RCC 7860 (cell line): Measurements from ENCODE around the gene ARAP3.

Experiments
- DNase-seq: peaks from one replicate; pipeline ENCODE4 v3.0.0-alpha.2; 2015; ENCODE audit warnings: low spot score
- FAIRE-seq: peaks from 2 replicates; lab custom pipeline; 2012; peaks lifted over from hg19 to GRCh38; lab: Jason Lieb, UNC

ARAP3 gene

DNA sequence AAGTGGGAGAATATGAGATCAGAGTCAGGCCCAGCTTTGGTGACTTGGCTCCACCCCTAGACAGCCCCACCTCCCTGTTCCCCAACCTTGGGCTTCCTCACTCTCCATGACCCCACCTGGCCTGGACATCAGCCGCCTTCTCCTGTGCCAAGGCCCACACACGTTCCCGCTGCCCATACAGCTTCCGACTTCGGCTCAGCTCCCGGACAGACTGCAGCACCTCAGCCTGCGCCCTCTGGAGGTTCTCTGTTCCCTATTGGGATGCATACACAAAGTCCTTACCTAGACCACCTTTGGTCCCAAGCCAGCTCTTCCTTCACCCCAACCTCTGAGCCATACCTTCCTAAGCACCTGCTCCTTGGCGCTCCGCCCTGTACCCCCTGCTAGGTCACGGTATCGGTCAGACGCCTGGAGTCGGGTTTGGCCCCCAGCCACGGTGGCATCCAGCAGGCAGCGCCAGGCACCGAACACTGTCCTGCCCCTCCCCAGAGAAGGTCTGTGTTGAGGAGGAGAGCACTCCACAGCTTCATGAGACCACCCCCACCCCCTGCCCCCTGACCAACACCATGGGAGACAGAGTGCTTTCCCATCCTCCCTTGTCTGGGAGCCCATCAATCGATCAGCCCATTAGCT, 32.9 kb downstream of the ARAP3 start:
- DNase-seq (no peak), FAIRE-seq (no peak)

DNA sequence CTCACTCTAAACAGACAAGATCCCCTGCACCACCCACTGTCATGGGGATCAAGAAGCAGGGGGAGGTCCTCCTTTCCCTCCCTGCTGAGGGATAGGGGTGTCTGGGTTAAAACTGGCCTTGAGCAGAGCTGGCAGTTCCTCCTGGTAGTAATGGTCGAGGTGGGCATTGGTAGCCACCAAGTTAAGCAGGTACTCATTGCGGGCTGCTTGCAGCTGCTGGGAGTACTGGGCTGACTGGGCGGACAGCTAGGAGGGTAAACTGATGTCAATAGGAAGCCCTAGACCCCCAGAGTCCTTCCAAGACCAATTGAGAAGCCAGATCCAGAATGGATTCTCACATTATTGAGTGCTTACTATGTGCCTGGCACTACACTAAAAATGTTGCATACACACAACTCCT, 34.2 kb downstream of the ARAP3 start:
- DNase-seq (no peak), FAIRE-seq (no peak)

DNA sequence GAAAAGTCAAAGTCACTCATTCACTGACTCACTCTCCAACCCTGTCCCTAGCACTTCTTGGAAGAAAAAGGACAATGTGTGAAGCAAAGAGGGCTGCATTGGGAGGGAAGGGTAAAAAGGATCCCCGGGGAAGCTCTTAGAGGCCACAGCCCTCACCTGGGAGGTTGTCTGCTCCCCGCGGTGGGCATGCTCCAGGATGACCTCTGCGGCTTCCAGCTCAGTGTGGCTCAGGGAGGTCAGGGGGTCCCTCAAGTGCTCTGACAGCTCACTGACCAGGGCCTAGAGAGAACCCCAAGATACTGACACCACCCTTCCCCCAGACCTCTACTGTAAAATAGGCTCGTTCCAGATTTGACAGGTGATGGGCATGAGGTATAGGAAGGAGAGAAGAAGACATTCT, 34.8 kb downstream of the ARAP3 start:
- no peak for FAIRE-seq

DNA sequence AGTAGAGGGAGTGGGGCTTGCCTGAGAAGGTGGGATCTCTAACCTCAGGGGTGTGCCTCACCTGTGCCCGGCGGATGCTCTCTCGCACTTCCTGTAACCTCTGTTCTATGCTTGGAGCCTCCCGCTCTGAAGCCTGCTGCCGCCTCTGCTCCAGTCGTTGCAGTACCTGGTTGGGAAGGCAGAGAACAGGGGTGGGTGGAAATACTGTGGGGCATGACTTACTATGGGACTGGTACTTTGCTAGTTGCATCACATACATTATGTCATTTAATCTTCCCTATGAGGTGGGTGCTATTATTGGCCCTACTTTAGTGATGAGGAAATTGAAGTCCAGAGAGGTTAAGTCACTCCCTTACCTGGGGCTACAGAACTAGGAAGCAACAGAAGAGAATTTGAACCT, 36.0 kb downstream of the ARAP3 start:
- no peak for FAIRE-seq
- DNase-seq, result no peak

More for the DNA sequence above, 34.8 kb downstream of the ARAP3 start:
- DNase-seq, result no peak

DNA sequence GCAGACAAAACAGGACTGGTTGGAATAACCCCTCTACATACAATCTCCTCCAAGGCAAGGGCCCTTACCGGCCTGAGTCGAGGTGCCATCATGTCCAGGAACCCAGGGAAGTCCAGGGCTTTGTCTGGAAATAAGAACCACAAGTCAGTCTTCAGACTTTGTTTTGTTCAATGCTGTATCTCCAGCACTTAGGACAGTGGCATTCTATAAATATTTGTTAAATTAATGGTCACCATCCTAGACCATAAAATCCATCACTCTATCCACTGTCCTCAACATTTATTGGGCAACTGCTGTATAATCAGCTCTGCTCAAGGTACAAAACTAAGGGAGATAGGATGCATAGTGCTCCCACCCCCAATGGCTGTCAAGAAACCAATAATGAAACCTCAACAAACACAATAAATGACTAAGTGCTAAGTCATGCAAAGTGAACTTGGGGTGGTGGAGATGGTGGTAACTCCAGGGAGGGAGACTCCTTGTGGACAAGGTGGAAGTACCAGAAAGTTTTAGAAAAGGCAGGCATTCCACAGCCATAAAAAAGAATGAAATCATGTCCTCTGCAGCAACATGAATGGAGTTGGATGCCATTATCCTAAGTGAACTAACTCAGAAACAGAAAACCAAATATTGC, 40.3 kb downstream of the ARAP3 start:
- DNase-seq, result peak; percentile 80
- peak; percentile 86 for FAIRE-seq

DNA sequence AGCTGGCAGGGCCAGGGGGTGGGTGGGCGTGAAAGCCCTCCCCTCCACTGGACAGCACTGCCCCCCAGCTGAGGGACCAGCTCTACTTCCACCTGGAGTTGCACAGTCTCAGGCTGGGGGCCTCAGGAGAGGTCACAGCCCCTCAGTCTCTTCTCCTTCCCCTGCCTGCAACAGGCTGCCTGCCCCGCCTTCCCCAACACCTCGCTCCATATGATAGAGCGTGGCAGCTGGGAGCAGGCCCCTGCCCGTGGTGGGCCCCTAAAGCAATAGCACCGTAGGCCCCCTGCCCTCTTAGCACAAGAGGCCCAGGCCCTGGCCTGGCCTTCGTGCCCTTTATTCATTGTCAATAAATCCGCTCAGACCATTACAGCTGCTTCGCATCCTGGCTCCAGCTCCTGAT, 41.3 kb downstream of the ARAP3 start:
- DNase-seq (no peak), FAIRE-seq (no peak)

DNA sequence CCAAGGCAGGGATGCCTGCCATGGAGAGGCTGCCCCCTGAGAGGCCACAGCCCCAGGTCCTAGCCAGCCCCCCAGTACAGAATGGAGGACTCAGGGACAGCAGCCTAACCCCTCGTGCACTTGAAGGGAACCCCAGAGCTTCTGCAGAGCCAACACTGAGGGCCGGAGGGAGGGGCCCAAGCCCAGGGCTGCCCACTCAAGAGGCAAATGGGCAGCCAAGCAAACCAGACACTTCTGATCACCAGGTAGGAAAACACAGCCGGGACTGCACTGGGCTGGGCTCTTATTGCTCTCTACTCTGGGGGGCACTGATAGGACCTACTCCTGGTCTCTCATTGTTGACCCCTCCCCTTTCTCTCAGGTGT, 42.0 kb downstream of the ARAP3 start:
- DNase-seq (no peak), FAIRE-seq (no peak)

DNA sequence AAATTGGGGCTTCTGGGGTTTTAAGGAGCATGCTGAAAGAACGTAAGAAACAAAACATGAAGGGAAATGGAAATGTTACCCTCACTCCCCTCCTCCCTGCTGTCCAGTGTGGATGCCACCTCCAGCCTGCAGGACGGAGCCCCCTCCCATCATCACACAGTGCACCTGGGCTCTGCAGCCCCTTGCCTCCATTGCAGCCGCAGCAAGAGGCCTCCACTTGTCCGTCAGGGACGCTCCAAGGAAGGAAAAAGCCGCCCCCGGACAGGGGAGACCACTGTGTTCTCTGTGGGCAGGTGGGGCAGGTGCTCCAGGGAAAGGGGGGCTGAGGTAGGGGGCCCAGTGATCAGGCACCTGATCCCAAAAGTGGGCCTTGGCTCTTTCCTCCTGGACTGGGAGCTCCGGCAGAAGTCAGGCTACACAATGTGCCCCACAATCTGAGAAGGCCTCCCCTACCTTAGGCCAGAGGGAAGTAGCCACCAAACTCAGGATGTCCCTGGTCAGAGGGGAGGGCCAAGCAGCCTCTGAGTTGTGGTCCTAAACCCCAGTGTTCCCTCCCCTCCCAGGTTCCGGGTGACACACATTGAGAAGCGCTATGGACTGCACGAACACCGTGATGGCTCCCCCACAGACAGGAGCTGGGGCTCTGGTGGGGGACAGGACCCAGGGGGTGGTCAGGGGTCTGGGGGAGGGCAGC, 42.5 kb downstream of the ARAP3 start:
- DNase-seq, result no peak
- no peak for FAIRE-seq

DNA sequence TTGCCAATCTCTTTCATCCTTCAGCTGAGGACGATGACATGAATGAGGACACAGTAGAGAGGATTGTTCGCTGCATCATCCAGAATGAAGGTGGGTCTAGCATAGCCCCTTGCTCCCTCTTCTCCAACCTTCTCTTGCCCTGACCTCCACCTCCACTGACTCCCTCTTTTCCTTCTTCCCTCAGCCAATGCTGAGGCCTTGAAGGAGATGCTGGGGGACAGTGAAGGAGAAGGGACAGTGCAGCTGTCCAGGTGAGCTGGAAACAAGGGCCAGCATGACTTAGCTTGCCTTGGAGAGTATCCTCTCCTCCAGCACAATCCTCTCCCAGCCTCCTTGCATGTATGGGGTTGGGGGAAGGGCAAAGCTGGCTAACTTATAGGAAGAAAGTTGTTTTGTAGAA, 43.3 kb downstream of the ARAP3 start:
- no peak for FAIRE-seq
- no peak for DNase-seq

DNA sequence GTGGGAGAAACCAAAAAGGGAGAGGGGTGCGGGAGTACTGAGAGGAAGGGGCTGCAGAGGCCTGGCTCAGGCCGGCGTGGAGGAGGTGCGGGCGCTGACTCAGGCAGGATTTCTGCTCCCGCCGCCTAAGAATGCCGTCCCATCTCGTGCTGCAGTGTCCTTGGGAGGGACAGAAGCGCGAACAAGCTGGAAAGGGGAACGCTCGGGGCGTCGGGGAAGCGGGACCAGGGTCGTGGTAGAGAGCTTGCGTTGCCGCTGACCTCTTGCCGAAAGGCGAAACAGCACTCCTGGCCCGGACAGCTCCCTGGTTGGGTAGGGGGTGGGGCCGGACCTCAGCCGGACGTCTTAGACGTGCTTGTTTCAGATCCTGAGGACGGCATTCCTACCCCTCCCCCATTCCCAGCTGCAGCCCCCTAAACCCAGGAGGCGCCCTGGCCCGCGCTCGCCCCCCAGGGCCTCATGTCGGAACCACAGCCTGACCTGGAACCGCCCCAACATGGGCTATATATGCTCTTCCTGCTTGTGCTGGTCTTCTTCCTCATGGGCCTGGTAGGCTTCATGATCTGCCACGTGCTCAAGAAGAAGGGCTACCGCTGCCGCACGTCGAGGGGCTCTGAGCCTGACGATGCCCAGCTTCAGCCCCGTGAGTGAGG, 44.1 kb downstream of the ARAP3 start:
- FAIRE-seq (no peak), DNase-seq (no peak)

DNA sequence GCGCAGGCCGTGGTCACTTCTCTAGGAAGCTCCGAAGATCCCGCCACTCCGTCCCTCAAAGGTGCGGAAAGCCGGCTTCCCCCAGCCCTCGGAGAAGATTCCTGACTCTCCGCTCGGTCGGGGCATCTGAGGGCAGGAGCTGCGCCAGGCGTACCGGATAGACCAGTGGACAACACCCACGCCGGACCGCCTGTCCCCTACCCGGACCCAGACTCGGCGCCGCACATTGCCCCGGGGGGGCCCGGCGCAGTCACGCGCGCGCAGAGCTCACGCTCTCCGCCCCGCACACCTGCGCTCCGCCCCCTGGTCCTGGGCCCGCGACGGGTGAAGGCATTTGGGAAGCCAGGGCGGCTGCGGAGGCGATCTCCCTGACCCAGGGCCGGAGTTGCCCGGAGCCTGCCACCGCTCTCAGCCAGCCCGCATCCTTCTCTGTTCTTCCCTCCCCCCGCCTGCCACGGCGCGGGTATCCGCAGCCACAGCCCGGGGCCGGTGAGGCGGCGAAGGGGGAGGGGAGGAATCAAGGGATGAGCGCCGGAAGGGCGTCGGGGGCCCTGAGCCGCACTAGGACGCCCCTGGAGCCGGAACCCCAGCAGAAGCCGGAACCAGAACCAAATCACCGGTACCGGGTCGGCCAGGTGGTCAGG, 44.8 kb downstream of the ARAP3 start:
- DNase-seq, result no peak
- no peak for FAIRE-seq

DNA sequence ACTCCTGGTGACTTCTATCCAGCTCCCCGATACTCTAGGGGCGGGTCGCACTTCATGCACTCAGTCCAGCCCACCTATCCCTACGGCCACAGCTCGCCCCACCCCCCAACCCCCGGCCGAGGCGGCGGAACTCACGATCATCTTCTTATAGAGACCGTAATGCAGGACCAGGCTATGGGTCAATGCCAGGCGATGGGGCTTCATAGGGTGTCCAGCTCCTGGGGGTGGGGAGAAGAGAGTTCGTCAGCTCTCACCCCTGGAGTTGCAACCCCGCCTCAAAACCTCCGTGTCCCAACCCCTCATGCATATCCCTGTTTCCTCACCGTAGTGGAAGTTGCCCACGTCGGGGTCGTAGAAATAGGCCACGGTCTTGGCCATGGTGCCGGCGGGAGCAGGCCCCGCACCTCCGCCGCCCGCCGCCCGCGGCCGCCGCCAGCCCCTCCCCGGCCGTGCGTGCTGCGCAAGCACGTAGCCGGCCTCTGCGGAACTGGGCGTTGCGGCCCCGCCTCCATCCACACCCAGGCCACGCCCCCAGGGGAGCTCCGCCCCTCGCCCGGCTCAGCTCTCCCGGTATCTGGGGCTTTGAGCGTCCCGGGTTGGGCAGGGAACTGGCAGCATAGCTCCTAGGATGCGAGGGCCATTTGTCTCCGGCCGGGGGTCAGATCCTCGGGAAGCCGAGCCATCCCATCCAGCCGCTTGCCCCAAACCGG, 45.5 kb downstream of the ARAP3 start, which contains the start of the genes HDAC3 and RELL2:
TSS of gene HDAC3 (minus strand) at position 437 of the 710 bp plus-strand sequence. CDS start at position 378, 59 bp downstream.
TSS of gene RELL2 (plus strand) at position 585 of the 710 bp plus-strand sequence. CDS start 1,229 bp downstream, outside the sequence.
- DNase-seq, result peak; percentile 80
- FAIRE-seq, result no peak

DNA sequence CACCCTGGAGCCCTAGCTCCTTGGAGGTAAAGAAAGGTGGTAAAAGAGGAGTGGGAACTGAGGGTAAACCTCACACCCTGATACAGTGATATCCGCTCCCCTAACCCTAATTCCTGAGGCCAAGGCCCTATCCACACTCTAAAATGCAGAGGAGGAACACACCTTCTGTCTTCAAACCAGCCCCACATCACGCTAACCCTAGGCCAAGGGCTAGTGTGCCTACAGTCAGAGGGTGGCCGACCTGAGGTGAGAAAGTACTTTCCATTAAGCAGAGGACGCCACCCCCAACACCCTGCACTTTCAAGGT, 46.0 kb downstream of the ARAP3 start:
- no peak for DNase-seq
- no peak for FAIRE-seq

DNA sequence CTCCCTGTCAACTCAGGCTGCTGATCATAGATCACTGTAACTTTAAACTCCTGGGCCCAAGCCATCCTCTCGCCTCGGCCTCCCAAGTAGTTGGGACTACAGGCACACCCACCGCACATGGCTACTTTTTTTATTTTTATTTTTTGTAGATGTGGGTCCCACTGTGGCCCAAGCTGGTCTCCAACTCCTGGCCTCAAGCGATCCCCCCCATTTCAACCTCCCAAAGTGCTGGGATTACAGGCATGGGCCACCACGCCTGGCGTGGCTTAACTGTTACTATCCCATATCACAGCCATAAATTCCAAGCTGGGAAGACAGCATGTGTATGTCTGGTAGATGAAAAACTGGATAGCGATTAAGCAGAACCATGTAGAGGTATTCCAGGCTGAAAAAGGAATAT, 46.4 kb downstream of the ARAP3 start:
- FAIRE-seq (no peak), DNase-seq (no peak)

DNA sequence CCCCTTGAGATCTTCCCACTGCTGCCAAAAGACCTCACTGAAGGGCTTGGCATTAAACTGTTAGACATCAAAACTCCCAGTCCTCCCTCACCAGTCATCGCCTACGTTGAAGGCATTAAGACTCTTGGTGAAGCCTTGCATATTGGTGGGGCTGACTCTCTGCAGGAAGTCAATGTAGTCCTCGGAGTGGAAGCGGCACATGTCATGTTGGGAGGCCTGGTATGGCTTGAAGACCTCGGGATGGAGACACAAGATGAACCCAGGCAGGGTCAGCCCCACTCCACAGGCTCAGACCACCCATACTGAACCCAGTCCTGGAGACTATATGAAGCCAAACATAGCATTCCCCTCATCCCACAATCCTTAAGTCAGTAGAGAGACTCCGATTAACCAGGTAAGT, 47.3 kb downstream of the ARAP3 start:
- no peak for DNase-seq
- no peak for FAIRE-seq

DNA sequence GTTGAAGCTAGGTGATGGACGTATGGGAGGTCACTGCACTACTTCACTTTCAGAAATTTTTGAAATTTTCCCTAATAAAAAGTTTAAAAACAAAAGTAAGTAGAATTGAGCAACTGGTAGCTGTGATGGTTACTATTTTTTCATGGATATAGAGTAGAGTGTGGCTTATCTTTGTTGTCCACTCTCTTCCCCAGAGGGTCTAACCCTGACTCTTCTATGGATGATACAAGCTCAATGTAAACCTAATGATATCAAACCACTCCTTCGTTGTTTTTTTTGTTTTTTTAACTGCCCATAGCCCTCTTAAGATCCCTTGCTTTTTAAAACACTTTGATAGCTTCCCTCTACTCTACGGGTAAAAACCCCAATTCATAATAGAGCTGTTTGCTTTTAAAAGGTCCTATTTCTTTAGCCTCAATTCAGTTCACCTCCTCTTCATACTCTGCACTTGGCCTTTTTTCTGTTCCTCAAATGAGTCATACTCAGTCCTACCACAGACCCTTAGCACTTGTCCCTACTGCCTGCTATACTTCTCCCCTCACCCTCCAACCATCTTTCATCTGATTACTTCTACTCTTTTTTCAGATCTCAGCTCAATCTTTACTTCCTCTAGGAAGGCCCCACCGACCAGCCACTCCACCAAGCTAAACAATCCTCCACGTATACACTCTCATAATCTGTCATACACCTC, 48.0 kb downstream of the ARAP3 start:
- no peak for DNase-seq
- no peak for FAIRE-seq

DNA sequence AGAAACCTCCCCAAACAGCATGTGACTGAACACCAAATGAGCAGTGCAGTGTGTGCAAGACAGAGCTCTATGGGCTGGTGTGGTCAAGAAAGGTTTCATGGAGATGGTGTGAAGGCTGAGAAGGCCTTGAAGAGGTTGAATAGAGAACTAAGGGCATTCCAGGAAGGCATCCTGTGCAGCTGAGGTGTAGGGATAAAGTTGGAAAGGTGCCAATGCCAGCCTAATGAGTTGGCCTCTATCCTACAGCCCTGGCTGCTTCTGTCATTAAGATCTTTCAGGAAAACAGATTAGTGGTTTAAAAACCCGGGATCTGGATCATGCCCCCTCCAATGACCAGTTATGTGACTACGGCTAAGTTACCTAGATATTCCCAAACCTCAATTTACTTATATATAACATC, 49.4 kb downstream of the ARAP3 start:
- DNase-seq (no peak), FAIRE-seq (no peak)

DNA sequence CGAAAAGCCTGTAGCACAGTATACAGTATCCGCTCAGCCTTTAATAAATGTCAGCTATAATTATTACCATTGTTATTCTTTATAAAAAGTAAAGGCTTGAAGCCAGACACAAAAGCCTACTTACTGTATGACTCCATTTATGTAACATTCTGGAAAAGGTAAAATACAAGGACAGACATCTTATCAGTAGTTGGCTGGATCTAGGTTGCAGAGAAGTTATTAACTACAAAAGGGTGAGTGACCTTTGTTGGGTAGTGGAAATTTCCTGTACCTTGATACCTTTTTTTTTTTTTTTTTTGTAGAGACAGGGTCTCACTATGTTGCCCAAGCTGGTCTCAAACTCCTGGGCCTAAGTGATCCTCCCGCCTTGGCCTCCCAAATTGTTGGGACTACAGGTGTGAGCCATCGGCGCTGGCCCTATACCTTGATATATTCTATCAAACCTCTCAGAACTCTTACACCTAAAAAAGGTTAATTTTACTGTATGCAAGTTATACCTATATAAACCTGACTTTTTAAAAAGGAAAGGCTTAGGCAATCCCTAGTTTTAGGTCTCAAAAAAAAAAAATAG, 51.4 kb downstream of the ARAP3 start:
- DNase-seq, result no peak
- FAIRE-seq, result no peak

DNA sequence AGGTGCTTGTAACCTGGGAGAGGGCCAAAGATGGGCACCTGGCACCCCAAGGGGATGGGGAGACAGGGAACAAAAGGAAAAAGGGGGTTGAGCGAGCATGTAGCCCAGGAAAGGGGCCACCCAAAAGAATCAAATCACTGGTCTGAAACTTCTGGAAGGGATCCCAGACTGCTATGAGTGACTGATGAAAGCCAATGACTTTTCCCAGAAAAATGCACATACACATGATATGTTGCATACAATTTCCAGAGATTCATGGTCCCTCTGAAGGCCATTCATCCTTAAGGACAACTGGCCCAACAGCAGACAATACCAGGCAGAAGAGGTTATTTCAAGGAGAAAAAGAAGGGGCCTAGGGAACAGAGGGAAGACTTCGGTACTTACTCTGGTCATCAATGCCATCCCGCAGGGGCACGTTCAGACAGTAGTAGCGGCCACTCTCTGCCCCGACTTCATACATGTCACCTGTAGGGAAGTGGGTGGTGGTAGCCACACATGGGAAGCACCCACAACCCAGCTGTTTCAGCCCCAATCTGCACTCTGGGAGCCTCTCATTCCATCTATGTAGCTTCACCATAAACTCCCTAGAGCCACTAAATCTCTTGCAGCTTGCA, 53.7 kb downstream of the ARAP3 start:
- no peak for DNase-seq
- FAIRE-seq, result no peak
